SK-N-SH (cell line): ENCODE data around the gene MAMDC4.

Experiments used
- CHD2 ChIP-seq: fragments of 150-350 bp; IDR thresholded peaks from 2 replicates; pipeline ENCODE4 v1.6.1; 2018; ENCODE audit warnings: low read length; ENCODE audit not compliant: partially characterized antibody
- EZH2phosphoT487 ChIP-seq: fragments of 200-600 bp; sonication (generic); IDR thresholded peaks from 2 replicates; pipeline ENCODE4 v1.6.1; 2017; ENCODE audit warnings: low read depth, mixed run types, mild to moderate bottlenecking, antibody characterized with exemption, moderate library complexity, borderline replicate concordance
- FOSL2 ChIP-seq: IDR thresholded peaks from 2 replicates; pipeline ENCODE4 v1.4.0; 2012; ENCODE audit warnings: low read depth, mild to moderate bottlenecking, moderate library complexity, borderline replicate concordance
- MXI1 ChIP-seq: IDR thresholded peaks from 2 replicates; pipeline ENCODE4 v1.6.1; 2012; ENCODE audit warnings: mild to moderate bottlenecking, low read depth, low read length, improper control_type of control experiment
- POLR2AphosphoS5 ChIP-seq: IDR thresholded peaks from 2 replicates; pipeline ENCODE4 v1.6.1; 2012; ENCODE audit warnings: low read depth, low read length
- RAD21 ChIP-seq: IDR thresholded peaks from 2 replicates; pipeline ENCODE4 v1.6.1; 2012; ENCODE audit warnings: mild to moderate bottlenecking, low read length
- SIN3A ChIP-seq: IDR thresholded peaks from 2 replicates; pipeline ENCODE4 v1.6.1; 2012; ENCODE audit warnings: low read depth, mild to moderate bottlenecking, low read length, moderate library complexity, borderline replicate concordance
- SMC3 ChIP-seq: IDR thresholded peaks from 2 replicates; pipeline ENCODE4 v1.6.1; 2012; ENCODE audit warnings: low read depth, low read length, improper control_type of control experiment
- TEAD4 ChIP-seq: IDR thresholded peaks from 2 replicates; pipeline ENCODE4 v1.4.0; 2012; ENCODE audit warnings: mild to moderate bottlenecking, borderline replicate concordance; ENCODE audit not compliant: insufficient read depth
- TF ChIP-seq, protein P1 (sequence below): fragments of 200-600 bp; sonication (generic); IDR thresholded peaks from 2 replicates; pipeline ENCODE4 v1.6.1; 2017; ENCODE audit warnings: antibody characterized with exemption, mild to moderate bottlenecking, moderate library complexity
- TF ChIP-seq, protein P2 (sequence below): IDR thresholded peaks from 2 replicates; pipeline ENCODE4 v1.6.1; 2012; ENCODE audit warnings: mild to moderate bottlenecking, low read depth, low read length, moderate library complexity
- TF ChIP-seq, protein P3 (sequence below): IDR thresholded peaks from 2 replicates; pipeline ENCODE4 v1.4.0; 2012; ENCODE audit warnings: low read depth, borderline replicate concordance
- TF ChIP-seq, protein P4 (sequence below): fragments of 150-350 bp; IDR thresholded peaks from 2 replicates; pipeline ENCODE4 v1.6.1; 2017; ENCODE audit warnings: antibody characterized with exemption, low read length, low read depth, borderline replicate concordance

DNA sequence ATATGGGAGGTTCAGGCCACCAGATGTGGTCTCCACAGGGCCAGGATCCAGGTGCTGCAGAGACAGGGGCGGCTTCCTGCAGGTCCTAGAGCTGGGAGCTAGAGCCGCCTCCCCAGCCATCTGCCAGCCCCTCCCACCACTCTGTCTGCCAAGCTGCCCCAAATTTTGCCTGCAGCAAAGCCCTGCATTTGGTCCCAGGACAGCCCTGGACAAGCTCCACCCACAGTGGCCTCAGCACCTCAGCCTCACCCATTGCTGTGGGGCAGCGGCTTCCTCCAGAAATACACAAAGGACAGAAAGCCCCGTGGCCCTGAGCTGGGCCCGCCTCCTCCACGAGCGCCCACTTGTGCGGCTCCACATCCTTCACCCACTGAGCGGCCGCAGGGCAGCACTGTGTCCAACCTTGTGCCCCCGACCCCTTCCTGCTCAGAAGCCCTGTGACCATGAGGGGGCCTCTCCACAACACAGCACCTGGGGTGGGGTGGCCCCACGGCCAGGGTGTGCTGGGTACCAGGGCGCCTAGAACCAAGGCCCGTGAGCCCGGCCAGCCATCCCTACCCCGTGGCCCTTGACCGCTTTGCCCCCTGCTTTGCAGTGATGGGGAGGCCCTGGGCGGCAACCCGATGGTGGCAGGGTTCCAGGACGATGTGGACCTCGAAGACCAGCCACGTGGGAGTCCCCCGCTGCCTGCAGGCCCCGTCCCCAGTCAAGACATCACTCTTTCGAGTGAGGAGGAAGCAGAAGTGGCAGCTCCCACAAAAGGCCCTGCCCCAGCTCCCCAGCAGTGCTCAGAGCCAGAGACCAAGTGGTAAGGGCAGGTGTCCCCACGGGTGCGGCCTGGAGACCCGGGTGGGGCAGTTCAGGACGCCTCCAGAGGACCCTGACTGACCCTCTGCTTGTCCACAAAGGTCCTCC is 13.6 kb upstream of the MAMDC4 start:
- TF ChIP-seq SMC3 (no peak), CHD2 (no peak), EZH2phosphoT487 (no peak), POLR2AphosphoS5 (no peak; the same call in 1 of the 2 replicates), TEAD4 (no peak), FOSL2 (no peak), SIN3A (no peak), MXI1 (no peak), RAD21 (no peak)
- TF ChIP-seq, protein P1, sequence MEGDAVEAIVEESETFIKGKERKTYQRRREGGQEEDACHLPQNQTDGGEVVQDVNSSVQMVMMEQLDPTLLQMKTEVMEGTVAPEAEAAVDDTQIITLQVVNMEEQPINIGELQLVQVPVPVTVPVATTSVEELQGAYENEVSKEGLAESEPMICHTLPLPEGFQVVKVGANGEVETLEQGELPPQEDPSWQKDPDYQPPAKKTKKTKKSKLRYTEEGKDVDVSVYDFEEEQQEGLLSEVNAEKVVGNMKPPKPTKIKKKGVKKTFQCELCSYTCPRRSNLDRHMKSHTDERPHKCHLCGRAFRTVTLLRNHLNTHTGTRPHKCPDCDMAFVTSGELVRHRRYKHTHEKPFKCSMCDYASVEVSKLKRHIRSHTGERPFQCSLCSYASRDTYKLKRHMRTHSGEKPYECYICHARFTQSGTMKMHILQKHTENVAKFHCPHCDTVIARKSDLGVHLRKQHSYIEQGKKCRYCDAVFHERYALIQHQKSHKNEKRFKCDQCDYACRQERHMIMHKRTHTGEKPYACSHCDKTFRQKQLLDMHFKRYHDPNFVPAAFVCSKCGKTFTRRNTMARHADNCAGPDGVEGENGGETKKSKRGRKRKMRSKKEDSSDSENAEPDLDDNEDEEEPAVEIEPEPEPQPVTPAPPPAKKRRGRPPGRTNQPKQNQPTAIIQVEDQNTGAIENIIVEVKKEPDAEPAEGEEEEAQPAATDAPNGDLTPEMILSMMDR = no peak
- TF ChIP-seq, protein P2, sequence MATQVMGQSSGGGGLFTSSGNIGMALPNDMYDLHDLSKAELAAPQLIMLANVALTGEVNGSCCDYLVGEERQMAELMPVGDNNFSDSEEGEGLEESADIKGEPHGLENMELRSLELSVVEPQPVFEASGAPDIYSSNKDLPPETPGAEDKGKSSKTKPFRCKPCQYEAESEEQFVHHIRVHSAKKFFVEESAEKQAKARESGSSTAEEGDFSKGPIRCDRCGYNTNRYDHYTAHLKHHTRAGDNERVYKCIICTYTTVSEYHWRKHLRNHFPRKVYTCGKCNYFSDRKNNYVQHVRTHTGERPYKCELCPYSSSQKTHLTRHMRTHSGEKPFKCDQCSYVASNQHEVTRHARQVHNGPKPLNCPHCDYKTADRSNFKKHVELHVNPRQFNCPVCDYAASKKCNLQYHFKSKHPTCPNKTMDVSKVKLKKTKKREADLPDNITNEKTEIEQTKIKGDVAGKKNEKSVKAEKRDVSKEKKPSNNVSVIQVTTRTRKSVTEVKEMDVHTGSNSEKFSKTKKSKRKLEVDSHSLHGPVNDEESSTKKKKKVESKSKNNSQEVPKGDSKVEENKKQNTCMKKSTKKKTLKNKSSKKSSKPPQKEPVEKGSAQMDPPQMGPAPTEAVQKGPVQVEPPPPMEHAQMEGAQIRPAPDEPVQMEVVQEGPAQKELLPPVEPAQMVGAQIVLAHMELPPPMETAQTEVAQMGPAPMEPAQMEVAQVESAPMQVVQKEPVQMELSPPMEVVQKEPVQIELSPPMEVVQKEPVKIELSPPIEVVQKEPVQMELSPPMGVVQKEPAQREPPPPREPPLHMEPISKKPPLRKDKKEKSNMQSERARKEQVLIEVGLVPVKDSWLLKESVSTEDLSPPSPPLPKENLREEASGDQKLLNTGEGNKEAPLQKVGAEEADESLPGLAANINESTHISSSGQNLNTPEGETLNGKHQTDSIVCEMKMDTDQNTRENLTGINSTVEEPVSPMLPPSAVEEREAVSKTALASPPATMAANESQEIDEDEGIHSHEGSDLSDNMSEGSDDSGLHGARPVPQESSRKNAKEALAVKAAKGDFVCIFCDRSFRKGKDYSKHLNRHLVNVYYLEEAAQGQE = no peak
- TF ChIP-seq, protein P3, sequence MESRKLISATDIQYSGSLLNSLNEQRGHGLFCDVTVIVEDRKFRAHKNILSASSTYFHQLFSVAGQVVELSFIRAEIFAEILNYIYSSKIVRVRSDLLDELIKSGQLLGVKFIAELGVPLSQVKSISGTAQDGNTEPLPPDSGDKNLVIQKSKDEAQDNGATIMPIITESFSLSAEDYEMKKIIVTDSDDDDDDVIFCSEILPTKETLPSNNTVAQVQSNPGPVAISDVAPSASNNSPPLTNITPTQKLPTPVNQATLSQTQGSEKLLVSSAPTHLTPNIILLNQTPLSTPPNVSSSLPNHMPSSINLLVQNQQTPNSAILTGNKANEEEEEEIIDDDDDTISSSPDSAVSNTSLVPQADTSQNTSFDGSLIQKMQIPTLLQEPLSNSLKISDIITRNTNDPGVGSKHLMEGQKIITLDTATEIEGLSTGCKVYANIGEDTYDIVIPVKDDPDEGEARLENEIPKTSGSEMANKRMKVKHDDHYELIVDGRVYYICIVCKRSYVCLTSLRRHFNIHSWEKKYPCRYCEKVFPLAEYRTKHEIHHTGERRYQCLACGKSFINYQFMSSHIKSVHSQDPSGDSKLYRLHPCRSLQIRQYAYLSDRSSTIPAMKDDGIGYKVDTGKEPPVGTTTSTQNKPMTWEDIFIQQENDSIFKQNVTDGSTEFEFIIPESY = no peak
- TF ChIP-seq, protein P4, sequence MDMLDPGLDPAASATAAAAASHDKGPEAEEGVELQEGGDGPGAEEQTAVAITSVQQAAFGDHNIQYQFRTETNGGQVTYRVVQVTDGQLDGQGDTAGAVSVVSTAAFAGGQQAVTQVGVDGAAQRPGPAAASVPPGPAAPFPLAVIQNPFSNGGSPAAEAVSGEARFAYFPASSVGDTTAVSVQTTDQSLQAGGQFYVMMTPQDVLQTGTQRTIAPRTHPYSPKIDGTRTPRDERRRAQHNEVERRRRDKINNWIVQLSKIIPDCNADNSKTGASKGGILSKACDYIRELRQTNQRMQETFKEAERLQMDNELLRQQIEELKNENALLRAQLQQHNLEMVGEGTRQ = no peak
